Stomach (tissue), 4 donors: Measurements from ENCODE around the gene SLC2A8.

Source experiments
- CTCF ChIP-seq, 7 experiments: fragments of 450-650 bp in 4 of 7; fragments of 200-600 bp in 3 of 7; sonication (generic) in 3 of 7; IDR thresholded peaks; one replicate each; pipeline ENCODE4 v1.5.1; 2016 to 2019; ENCODE audit warnings: antibody characterized with exemption in 7 of 7, control low read depth in 2 of 7, mild to moderate bottlenecking in 1 of 7
- EP300 ChIP-seq: sonication (generic); formaldehyde crosslinking; IDR thresholded peaks from one replicate; pipeline ENCODE4 v1.6.1; 2017; ENCODE audit warnings: antibody characterized with exemption

DNA sequence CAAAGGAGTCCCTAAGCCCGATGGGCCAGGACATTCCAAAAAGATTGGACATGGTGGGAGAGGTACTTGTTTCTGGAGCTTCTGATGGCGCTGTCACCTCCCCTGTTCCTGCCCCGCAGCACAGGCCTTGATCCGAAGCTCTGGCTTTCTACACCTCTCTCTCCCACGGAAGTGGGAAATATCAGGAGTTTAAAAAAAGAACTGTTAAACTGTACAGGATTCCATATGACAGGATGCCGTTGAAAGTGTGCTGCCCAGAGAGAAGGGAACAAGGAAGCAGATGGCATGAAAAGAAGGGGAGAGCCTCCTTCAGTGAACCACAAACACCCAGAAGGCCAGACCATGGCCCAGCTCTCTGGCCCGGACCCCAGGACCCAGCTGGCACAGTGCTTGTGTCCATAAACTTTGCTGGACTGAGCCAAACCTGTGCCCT lies 26.8 kb upstream of the SLC2A8 start:
- TF ChIP-seq CTCF (IDR thresholded peaks at IDR 0.05): no peak
- no peak for TF ChIP-seq EP300
